SIG-M5 treated with dmso at 0.1 percent for 504 hours (cell line): ENCODE measurements around the gene DCAF7.

Experiments
- DNase-seq: peaks from one replicate; lab custom pipeline; 2025; ENCODE audit not compliant: unreplicated experiment; lab: John Stamatoyannopoulos, UW

The DCAF7 gene

DNA sequence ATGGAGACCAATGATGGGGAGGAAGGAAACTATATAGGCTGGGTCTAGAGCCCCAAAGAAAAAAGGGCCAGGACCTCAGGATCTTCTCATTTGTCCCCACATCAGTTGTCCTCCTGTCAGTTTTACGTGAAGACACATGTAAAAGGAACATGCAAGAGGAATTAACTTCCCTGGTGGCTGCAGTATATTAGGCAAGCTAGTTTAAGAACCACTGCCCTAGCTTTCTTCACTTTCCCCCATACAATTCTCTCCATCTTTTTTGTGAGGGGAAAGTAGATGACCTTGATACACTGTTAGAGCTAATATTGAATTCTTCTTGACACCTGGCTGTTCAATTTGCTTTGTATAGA, 74.2 kb downstream of the DCAF7 start:
- DNase-seq: peak; percentile 17

DNA sequence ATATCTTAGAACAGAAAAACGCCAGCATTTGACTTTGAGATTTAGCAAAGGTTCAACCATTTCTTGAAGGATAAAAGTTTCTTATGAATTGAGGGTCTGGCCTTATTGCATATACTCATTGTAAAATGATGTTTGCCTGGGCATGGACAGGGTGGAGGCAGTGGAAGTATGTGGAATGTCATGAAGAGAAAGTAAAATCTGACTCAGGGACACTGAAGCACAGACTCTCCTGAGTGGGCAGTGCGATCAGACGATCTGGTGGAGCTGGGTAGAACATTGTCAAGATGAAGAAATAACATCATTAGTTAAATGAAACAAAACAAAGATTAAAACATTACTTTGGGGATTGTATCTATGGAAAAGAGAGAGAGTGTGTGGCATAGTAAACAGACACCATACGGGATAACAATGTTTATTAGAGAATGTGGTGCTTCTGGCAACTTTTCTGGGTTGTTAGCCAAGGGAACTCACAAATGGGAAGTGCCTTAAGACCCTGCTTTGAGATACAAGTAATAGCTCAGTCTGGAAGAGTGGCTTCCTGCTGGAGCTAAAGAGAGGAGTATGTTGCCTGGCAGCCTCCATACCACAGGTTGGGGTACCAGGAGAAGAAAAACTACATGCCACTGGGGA, 76.4 kb downstream of the DCAF7 start:
- DNase-seq: no peak

DNA sequence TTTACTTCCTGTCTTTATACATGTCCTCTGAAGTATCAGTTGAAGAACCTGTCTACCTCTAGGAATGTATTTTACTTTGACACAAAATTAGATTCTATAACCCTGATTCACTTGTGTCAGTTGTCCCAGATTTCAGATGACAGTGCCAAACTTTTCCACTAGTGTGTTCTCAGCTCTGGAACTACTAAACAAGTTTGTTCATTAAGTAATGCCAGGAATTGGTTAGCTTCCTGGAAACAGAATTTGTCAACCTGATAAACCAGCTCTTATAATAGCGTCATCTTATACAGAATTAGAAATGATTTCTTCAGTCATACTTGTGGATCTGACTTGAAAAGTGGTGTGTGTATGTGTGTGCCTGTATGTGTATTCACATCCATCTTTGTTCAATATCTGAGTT, 79.3 kb downstream of the DCAF7 start:
- no peak for DNase-seq

DNA sequence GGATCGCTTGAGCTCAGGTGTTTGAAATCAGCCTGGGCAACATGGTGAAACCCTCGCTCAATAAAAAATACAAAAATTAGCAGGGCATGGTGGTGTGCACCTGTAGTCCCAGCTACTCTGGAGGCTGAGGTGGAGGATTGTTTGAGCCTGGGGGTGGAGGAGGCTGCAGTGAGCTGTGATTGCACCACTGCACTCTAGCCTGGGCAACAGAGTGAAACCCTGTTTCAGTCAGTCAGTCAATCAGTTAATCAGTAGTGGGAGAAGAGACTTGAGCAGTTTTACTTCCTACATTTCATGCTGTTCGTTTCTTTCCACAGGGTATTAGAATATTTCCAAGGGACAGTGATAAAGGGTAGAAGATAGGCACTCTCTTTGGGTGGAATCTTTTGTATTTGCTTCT, 80.8 kb downstream of the DCAF7 start:
- no peak for DNase-seq

DNA sequence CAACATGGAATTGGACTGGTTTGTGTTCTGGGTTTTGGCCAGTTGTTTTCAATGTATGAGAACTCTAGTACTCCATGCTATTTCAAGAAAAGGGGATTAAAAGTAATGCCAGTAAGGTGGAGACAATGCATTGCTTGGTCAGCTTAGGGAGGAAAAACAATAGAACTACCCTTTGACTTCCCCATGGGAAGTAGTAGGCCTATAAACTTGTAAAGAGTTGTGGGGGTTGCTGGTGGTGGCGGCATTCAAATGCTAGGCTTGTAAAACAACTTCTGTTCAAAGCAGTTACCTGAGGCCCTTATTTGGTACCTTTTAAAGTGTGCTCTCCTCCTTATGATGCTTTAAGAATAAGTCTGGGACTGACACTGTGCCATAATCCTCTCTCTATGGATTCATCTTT, 81.3 kb downstream of the DCAF7 start:
- no peak for DNase-seq

DNA sequence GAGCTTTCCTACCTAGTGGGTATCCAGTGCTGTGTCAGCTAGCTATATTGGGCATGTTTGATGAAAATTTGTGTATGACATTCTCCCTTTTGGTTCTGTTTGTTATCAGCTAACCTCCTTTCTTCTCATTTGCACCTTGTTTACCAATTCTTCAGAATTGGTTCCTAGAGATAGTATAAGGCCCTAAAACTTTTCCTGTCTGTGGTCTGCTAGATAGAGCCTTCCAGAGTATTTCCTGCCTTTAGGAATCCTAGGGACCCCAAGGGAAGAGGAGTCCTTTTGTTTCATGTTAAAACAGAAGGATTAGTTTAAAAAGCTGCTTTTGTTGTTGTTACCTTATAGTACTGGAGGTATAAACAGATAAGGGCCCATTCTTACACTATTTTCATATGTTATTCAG, 83.5 kb downstream of the DCAF7 start:
- no peak for DNase-seq

DNA sequence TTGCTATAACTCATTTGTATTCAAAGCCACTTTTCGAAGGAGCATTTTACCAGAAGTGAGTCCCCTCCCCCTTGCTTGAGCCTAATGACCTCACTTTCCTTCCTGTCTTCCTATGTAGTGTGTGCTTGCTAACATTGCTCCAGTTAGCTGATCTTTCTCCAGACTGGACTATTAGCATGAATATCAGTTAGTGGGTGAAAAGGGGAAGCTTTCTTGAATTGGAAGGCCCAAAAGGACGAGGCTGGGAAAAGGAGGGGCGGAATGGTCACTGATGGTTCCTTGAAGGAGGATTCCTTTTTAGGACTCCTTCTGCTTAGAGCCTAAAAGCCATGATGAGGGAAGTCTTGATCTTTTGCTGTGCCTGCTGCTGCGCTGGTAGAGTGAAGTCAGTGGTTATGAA, 83.9 kb downstream of the DCAF7 start:
- DNase-seq: no peak

DNA sequence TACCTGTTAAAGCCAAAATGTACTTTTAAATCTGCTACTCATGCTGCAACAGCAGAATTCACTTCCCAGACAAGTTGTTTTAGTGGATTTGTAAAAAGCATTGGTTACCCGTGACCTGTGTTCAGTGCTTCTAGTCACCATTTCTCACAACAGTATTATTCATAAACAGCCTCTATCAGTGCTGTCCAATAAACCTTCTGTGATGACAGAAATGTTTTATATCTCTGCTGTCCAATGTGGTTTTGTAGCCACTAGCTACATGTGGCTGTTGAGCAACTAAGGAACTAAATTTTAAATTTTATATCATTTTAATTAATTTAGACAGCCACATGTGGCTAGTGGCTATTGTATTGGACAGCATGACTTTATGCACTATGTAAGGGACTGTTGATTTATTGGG, 84.5 kb downstream of the DCAF7 start:
- no peak for DNase-seq

DNA sequence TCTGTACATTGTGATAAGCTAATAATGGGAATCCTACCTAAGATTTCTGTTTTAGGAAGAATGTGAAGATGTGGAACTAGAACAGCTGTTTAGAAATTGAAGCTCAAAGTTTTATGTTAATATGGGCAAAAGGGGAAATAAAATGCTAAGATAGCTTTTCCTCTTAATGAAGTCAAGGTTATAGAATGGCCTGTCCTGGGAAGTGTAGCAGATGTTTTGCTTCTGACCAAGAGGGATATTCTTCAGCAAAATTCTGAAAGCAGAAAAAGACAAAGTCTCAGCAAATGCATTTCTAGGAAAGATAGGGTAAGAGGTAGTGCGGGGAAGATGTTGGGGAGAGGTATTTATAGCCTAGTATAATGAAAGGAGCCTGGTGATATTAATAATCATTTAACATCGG, 85.0 kb downstream of the DCAF7 start:
- DNase-seq: no peak

DNA sequence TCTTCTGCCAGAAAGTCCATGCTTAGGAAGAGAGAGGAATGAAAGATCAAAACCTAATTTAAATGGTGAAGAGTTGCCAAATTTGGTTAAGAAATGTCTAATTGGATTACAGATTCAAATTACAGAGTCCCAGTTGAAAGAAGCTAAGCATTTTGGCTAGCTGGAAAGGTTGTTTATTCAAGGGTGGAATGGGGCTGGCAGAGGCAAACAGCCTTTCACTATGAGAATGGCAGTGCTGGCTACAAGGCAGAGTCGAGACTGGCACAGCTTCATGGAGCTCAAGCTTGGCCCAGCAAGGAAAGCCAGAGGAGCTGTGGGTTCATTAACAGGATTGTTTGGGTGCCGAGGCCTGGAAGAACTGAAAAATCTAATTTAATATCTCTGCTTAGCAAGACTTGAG, 85.5 kb downstream of the DCAF7 start:
- no peak for DNase-seq

DNA sequence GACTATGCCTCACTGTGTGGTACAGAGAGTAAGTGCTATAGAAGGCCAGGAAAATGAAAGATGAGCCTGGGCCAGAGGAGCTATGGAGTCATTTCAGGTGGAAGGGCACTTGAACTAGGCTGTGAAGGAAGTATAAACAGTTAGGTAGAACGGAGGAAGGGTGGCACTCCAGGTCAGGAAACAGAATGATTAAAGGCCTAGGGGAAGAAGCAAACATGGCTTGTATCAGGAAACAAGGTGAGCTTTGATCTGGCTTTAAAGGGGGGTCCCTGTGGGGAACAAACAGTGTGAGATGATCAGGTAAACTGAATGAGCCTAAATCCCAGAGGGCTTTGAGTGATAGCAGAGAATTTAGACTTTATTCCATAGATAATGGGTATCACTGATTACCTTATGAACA, 88.8 kb downstream of the DCAF7 start:
- DNase-seq: no peak

DNA sequence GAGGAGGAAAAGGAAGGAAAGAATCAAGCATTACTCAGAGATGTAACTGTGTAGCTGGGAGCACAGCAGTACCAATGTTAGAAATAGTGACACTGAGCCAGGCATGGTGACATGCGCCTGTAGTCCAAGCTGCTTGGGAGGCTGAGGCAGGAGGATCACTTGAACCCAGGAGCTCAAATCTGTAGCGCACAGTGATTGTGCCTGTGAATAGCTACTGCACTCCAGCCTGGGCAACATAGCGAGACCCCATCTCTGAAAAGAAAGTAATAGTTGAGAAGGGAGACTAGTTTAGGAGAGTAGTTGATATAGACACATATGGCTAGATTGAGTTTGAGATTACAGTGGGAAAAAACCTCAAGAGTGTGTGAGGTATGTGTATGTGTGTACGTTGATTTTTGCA, 89.8 kb downstream of the DCAF7 start:
- DNase-seq: no peak

DNA sequence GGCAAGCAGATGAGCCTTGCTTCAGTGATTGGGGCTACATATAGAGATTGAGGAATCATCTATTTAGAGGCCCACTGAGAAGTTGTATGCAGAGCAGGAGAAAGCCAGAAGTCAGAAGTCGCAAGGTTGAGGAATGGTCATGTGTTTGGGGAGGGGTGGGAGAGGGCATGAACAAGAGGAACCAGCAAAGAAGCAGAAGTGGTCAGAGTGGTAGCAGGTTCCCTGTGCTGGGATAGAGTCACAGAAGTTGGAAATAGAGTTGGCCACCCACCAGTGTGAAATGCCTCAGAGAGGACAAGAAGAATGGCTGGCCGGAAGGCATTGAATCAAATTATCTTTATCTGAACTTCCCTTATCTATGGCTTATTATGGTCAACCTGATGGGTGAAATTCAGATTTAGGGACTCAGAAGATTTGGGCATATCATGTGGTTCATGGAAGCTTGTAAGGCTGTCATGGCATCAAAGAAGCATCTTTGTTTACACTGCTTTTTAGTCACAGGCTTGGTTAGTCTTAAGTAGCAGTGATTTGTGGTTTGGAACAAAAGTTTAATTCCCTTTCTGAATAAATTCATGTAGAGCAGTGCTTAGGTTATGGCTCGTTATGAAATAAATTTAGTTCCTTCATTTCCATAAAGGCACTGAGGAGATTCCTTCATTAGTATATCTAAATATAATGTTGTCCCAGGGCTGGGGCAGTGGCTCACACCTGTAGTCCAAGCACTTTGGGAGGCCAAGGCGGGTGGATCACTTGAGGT, 91.6 kb downstream of the DCAF7 start:
- peak; percentile 88 for DNase-seq
